Endodermal cell (in vitro differentiated cells): ENCODE data around the gene S100A8. TPM values are rescaled to one million over a fixed set of nuclear protein-coding genes. Genes with fewer than 3 reads are reported as not detected.

Experiments
- DNase-seq: peaks from one replicate; pipeline ENCODE4 v3.0.0-alpha.2; 2017
- H3K27ac ChIP-seq: 2 replicates; pipeline ENCODE4 v1.5.1; 2013; ENCODE audit warnings: mild to moderate bottlenecking, low read depth, low read length, moderate library complexity
- H3K27me3 ChIP-seq: 2 replicates; pipeline ENCODE4 v1.6.1; 2013; ENCODE audit warnings: mild to moderate bottlenecking, low read length, moderate library complexity; ENCODE audit not compliant: insufficient read depth, control insufficient read depth, poor library complexity, severe bottlenecking
- H3K36me3 ChIP-seq: 2 replicates; pipeline ENCODE4 v1.7.0; 2013; ENCODE audit warnings: mild to moderate bottlenecking, low read length, moderate library complexity; ENCODE audit not compliant: control insufficient read depth, insufficient read depth
- H3K4me1 ChIP-seq: one replicate; pipeline ENCODE4 v1.7.0; 2013; ENCODE audit warnings: low read length; ENCODE audit not compliant: control insufficient read depth, insufficient read depth
- H3K4me3 ChIP-seq: 2 replicates; pipeline ENCODE4 v1.5.1; 2013; ENCODE audit warnings: mild to moderate bottlenecking, low read length, moderate library complexity
- H3K9ac ChIP-seq: 2 replicates; pipeline ENCODE4 v1.6.1; 2013; ENCODE audit warnings: mild to moderate bottlenecking, low read length, moderate library complexity; ENCODE audit not compliant: poor library complexity, severe bottlenecking; ENCODE audit errors: extremely low read depth
- H3K9me3 ChIP-seq: 2 replicates; pipeline ENCODE4 v1.6.1; 2013; ENCODE audit warnings: mild to moderate bottlenecking, low read length, moderate library complexity; ENCODE audit not compliant: control insufficient read depth
- H3K27ac Mint-ChIP-seq: 2 replicates; pipeline ENCODE4 v1.8.0; 2020; ENCODE audit warnings: mixed read lengths
- H3K27me3 Mint-ChIP-seq: 2 replicates; pipeline ENCODE4 v1.8.0; 2021; ENCODE audit warnings: mild to moderate bottlenecking, mixed read lengths; ENCODE audit not compliant: insufficient read depth
- H3K36me3 Mint-ChIP-seq: 2 replicates; pipeline ENCODE4 v1.8.0; 2020; ENCODE audit warnings: low read depth, mixed read lengths
- H3K4me1 Mint-ChIP-seq: 2 replicates; pipeline ENCODE4 v1.8.0; 2020; ENCODE audit warnings: mixed read lengths
- H3K4me3 Mint-ChIP-seq: 2 replicates; pipeline ENCODE4 v1.8.0; 2020; ENCODE audit warnings: mild to moderate bottlenecking, moderate library complexity, mixed read lengths
- H3K9me3 Mint-ChIP-seq: 2 replicates; pipeline ENCODE4 v1.8.0; 2020; ENCODE audit warnings: mild to moderate bottlenecking, mixed read lengths
- WGBS, 2 experiments: methylation state at CpG; one replicate each; pipeline versions ENCODE4 v1.1.5 to v1.1.7; 2013; ENCODE audit warnings: missing lambda C conversion rate in 2 of 2, mixed read lengths in 1 of 2; ENCODE audit not compliant: insufficient coverage in 1 of 2, insufficient read length in 1 of 2; 5-methylcytosine and 5-hydroxymethylcytosine counted together
- total RNA-seq, 2 donors: library from RNA; stranded (reverse); fragmentation: NEBNext Ultra II Directional in 1 of 2; extraction: Animal tissue kit (Norgen Biotek cat#: 25700) in 1 of 2; gene quantifications; 2 replicates in 1 of 2; 3 replicates in 1 of 2; pipeline ENCODE4 v1.2.1, GENCODE V29; 2021
- TF ChIP-seq, protein P1 (sequence below): fragments of 200-600 bp; sonication (generic); conservative IDR thresholded peaks from 2 replicates; pipeline ENCODE4 v1.5.0; 2021; ENCODE audit warnings: antibody characterized with exemption, mild to moderate bottlenecking

Gene S100A8
- total RNA-seq, 2 donors from 2014 or later = not detected

DNA sequence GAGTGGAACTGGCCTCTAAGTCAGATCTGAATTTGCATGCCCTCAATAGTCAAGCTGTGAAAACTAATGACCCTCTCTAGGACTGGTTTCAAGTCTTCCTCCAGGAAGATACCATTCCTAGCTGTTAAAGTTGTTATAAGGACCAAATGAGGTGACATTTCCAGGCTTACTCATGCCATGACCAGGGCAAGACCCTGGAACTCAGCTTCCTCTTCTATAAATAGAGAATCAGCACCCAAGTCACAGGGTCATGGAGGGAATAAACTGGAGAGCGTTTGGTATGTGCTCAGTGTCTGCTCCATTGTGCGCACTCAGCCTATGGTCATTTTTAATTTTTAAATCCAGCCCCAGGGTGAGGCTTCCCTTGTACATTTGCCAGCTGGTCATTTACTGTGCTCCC, 30.7 kb downstream of the S100A8 start:
- no peak overlapping the region for H3K27ac ChIP-seq

DNA sequence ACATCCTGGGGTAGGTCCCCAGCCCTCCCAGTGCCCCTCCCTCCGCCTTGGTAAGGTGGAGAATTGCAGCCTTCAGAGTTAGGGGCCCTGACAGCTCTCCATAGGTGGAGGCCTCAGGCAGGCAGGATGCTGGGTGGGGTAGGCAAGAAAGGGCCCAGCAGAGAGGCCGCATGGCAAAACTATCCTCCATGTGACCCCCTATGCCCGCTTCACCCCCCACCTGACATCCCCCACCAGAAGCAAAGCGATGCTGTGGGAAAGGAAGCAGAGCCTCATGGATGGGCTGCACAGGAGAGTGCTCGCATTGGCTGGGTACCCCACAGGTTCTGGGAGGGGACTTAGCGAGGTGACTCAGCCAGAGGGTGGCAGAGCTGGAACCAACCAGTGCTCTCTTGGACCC, 31.6 kb downstream of the S100A8 start:
- H3K27ac Mint-ChIP-seq = no peak overlapping the region
- Histone ChIP-seq H3K9me3 (no peaks in the 10 kb centered on the region), H3K4me3 (no peak overlapping the region), H3K36me3 (no peaks in the 10 kb centered on the region), H3K4me1 (no peaks in the 10 kb centered on the region), H3K9ac (no peak overlapping the region), H3K27me3 (no peaks in the 10 kb centered on the region), H3K27ac (no peak overlapping the region)
- H3K4me3 Mint-ChIP-seq = no peak overlapping the region
- peaks cover 7% of the 10 kb centered on the region for H3K27me3 Mint-ChIP-seq
- TF ChIP-seq, protein P1, sequence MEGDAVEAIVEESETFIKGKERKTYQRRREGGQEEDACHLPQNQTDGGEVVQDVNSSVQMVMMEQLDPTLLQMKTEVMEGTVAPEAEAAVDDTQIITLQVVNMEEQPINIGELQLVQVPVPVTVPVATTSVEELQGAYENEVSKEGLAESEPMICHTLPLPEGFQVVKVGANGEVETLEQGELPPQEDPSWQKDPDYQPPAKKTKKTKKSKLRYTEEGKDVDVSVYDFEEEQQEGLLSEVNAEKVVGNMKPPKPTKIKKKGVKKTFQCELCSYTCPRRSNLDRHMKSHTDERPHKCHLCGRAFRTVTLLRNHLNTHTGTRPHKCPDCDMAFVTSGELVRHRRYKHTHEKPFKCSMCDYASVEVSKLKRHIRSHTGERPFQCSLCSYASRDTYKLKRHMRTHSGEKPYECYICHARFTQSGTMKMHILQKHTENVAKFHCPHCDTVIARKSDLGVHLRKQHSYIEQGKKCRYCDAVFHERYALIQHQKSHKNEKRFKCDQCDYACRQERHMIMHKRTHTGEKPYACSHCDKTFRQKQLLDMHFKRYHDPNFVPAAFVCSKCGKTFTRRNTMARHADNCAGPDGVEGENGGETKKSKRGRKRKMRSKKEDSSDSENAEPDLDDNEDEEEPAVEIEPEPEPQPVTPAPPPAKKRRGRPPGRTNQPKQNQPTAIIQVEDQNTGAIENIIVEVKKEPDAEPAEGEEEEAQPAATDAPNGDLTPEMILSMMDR = no peak
- DNase-seq = peak; percentile 31
- WGBS, 2 experiments = 90 to 94% methylated on average over 2 to 6 of the region's 6 CpGs
- no peaks in the 10 kb centered on the region for H3K4me1 Mint-ChIP-seq
- no peaks in the 10 kb centered on the region for H3K9me3 Mint-ChIP-seq
- no peaks in the 10 kb centered on the region for H3K36me3 Mint-ChIP-seq

More for the DNA sequence above, 30.7 kb downstream of the S100A8 start:
- H3K4me3 ChIP-seq = no peak overlapping the region
- DNase-seq = no peak
- no peaks in the 10 kb centered on the region for H3K27me3 ChIP-seq
- H3K4me1 ChIP-seq = no peaks in the 10 kb centered on the region
- no peaks in the 10 kb centered on the region for H3K9me3 ChIP-seq
- no peaks in the 10 kb centered on the region for H3K4me1 Mint-ChIP-seq
- peaks cover 7% of the 10 kb centered on the region for H3K27me3 Mint-ChIP-seq
- H3K9ac ChIP-seq = no peak overlapping the region
- no peak overlapping the region for H3K4me3 Mint-ChIP-seq
- no peaks in the 10 kb centered on the region for H3K36me3 ChIP-seq
- H3K27ac Mint-ChIP-seq = no peak overlapping the region
- no peaks in the 10 kb centered on the region for H3K9me3 Mint-ChIP-seq
- WGBS, 2 experiments = 97 to 100% methylated on average over 1 to 2 of the region's 2 CpGs
- TF ChIP-seq, protein P1 = no peak
- H3K36me3 Mint-ChIP-seq = no peaks in the 10 kb centered on the region

DNA sequence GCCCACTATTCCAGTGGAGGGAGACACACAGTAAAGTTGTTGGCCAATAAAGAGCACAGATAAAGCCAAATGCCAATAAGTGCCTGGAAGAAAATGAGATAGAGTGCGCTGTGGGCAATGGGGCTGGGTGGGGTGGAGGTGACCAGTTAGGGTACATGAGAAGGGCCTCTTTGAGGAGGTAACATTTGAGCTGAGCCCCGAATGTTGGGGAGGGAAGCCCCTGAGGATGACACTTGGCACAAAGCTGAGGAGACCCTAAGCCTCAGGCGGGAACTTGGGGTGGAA, 32.2 kb downstream of the S100A8 start:
- Mint-ChIP-seq H3K9me3 (no peaks in the 10 kb centered on the region), H3K27ac (no peak overlapping the region), H3K36me3 (no peaks in the 10 kb centered on the region), H3K27me3 (peaks cover 7% of the 10 kb centered on the region), H3K4me3 (no peak overlapping the region), H3K4me1 (no peaks in the 10 kb centered on the region)
- TF ChIP-seq, protein P1 = no peak
- H3K4me1 ChIP-seq = no peaks in the 10 kb centered on the region
- H3K27ac ChIP-seq = no peak overlapping the region
- H3K4me3 ChIP-seq = no peak overlapping the region
- peak; percentile 9 for DNase-seq
- H3K27me3 ChIP-seq = no peaks in the 10 kb centered on the region
- WGBS, 2 experiments = 89 to 91% methylated on average over 3 of the region's 3 CpGs
- no peaks in the 10 kb centered on the region for H3K9me3 ChIP-seq
- no peak overlapping the region for H3K9ac ChIP-seq
- H3K36me3 ChIP-seq = no peaks in the 10 kb centered on the region
